Cardiac muscle cell (in vitro differentiated cells and primary cell): ENCODE measurements around the gene PGF. TPM values are rescaled to one million over a fixed set of nuclear protein-coding genes. Genes with fewer than 3 reads are reported as not detected.
A peak's percentile ranks its signal among the peaks of the same experiment; 100 is the strongest.

Experiments used
- DNase-seq, 2 donors: peaks; one replicate each; pipeline versions ENCODE4 v3.0.0 to v3.0.0-alpha.2; 2010 to 2017; ENCODE audit warnings: low read depth in 1 of 2, low spot score in 1 of 2
- H3K27ac ChIP-seq: fragments of 200-600 bp; sonication (generic); 2 replicates; pipeline ENCODE4 v1.5.1; 2016
- H3K27me3 ChIP-seq: fragments of 200-600 bp; sonication (generic); 2 replicates; pipeline ENCODE4 v1.6.0; 2016; ENCODE audit warnings: control low read depth
- H3K36me3 ChIP-seq: fragments of 200-600 bp; sonication (generic); 2 replicates; pipeline ENCODE4 v1.5.1; 2016; ENCODE audit warnings: control low read depth
- H3K4me1 ChIP-seq: fragments of 200-600 bp; sonication (generic); 2 replicates; pipeline ENCODE4 v1.8.1; 2017; ENCODE audit warnings: low read depth, mild to moderate bottlenecking, mixed run types
- H3K4me3 ChIP-seq: fragments of 200-600 bp; sonication (generic); 2 replicates; pipeline ENCODE4 v1.5.1; 2016; ENCODE audit warnings: mild to moderate bottlenecking
- H3K9me3 ChIP-seq: fragments of 200-600 bp; sonication (generic); 2 replicates; pipeline ENCODE4 v1.5.1; 2017; ENCODE audit warnings: low read depth, mild to moderate bottlenecking, control low read depth
- polyA plus RNA-seq: library from polyadenylated mRNA; unstranded; fragments of >200 nt; fragmentation: Nextera tagmentation; extraction: Ambion mirVana; gene quantifications from 2 replicates; pipeline ENCODE4 v1.2.1, GENCODE V29; 2016
- total RNA-seq: library from RNA; depleted of rRNA; stranded (reverse); fragments of >200 nt; gene quantifications from 2 replicates; pipeline ENCODE4 v1.2.3, GENCODE V29; 2016
- TF ChIP-seq, protein P1 (sequence below): IDR thresholded peaks from 2 replicates; pipeline ENCODE4 v1.5.1; 2012; ENCODE audit warnings: low read depth, mild to moderate bottlenecking, low read length

Gene PGF
- total and polyA plus RNA-seq, 2 experiments from 2014 or later, result 18.1 to 23.5 TPM

DNA sequence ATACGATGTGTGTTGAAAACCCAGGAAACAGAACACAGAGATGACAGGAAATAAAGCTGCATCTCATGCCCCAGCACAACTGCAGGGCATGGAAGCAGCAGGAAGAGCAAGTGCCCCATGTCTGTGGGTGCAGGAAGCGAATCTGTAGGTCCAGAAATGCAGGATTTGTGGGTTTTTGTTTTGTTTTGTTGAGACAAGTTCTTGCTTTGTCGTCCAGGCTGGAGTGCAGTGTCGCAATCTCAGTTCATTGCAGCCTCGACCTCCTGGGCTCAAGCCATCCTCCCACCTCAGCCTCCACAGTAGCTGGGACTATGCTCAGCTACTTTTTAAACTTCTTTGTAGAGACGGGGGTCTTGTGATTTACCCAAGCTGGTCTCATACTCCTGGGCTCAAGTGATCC, 26.2 kb downstream of the PGF start:
- no peaks in the 10 kb centered on the region for H3K9me3 ChIP-seq
- H3K4me1 ChIP-seq, result peaks cover 5% of the 10 kb centered on the region
- no peak overlapping the region for H3K4me3 ChIP-seq
- TF ChIP-seq, protein P1, sequence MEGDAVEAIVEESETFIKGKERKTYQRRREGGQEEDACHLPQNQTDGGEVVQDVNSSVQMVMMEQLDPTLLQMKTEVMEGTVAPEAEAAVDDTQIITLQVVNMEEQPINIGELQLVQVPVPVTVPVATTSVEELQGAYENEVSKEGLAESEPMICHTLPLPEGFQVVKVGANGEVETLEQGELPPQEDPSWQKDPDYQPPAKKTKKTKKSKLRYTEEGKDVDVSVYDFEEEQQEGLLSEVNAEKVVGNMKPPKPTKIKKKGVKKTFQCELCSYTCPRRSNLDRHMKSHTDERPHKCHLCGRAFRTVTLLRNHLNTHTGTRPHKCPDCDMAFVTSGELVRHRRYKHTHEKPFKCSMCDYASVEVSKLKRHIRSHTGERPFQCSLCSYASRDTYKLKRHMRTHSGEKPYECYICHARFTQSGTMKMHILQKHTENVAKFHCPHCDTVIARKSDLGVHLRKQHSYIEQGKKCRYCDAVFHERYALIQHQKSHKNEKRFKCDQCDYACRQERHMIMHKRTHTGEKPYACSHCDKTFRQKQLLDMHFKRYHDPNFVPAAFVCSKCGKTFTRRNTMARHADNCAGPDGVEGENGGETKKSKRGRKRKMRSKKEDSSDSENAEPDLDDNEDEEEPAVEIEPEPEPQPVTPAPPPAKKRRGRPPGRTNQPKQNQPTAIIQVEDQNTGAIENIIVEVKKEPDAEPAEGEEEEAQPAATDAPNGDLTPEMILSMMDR, result no peak
- no peak overlapping the region for H3K27ac ChIP-seq
- H3K27me3 ChIP-seq, result peaks cover 12% of the 10 kb centered on the region
- DNase-seq, result no peak
- H3K36me3 ChIP-seq, result no peaks in the 10 kb centered on the region

DNA sequence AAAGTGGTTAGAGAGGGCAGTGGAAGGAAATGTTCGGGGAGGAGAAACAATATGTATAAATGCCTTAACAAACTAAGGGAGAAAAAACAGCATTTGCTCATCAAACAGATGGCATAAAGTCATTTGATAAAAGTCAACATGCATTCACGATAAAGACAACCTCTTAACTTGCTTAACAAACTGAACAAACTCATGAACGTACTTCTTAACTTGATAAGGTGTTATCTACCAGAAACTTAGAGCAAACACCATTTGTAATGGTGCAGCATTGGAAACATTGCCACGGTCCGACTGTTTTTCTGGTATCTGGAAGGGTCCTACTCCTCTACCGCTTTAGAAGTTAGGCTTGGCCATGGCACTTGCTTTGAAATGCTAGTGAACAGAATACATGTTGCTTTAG, 28.2 kb downstream of the PGF start:
- DNase-seq, result no peak
- TF ChIP-seq, protein P1, result no peak
- Histone ChIP-seq H3K9me3 (no peaks in the 10 kb centered on the region), H3K4me1 (no peaks in the 10 kb centered on the region), H3K27ac (no peak overlapping the region), H3K4me3 (no peak overlapping the region), H3K27me3 (peaks cover 12% of the 10 kb centered on the region), H3K36me3 (no peaks in the 10 kb centered on the region)

DNA sequence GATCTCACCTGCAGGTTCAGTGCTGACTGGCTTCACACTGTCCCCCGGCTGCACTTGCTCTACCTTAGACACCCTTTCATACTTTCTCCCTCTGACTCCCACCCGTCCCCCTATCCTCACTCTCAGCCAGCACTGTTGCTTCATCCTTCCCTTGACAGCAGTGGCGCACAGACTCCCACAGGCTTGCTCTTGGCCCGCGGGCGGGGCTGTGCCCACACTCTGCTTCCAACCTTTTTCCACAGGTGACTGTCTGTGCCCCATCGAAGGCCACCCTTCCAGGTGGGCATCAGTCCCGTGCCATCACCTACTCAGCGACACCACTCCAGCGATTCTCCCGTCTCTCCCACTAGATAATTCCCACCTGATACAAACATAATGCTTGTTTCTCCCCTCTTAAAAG, 31.3 kb downstream of the PGF start:
- TF ChIP-seq, protein P1, result no peak
- H3K9me3 ChIP-seq, result no peaks in the 10 kb centered on the region
- H3K27me3 ChIP-seq, result peaks cover 12% of the 10 kb centered on the region
- H3K36me3 ChIP-seq, result no peaks in the 10 kb centered on the region
- no peak overlapping the region for H3K27ac ChIP-seq
- H3K4me1 ChIP-seq, result no peaks in the 10 kb centered on the region
- H3K4me3 ChIP-seq, result no peak overlapping the region
- DNase-seq, result no peak

DNA sequence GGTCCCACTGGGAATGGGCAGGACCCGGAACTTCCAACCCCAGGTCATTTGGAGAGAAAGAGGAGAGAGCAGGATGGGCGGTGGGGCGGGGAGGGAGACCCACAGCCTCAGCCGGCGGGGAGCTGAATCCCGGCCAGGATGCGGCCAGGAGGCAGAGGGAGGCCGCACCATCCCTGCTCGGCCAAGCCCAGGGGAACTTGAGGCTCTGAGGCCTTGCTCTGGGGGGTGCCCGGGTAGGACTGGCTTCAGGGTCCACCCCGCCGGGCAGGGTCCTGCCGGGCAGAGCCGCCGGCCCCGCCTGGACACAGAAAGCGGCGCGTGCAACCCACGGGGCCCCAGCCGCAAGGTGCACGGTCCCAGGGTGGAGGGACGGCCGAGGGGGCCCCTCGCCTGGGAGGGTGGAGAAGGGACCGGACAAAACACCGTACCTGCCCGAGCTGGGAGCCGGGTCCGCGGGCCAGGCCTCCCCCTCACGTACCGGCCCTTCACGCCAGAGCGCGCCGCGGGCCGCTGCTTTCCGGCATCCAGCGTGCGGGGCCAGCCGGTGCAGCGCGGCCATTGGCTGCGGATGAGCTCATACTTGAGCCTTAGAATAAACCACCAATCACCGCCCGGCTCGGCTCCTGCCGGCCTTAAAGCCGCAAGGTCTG, 32.5 kb downstream of the PGF start, which contains the start of gene RPS6KL1:
Gene RPS6KL1, minus strand, starts transcription at position 509 of the 650 bp plus-strand sequence. CDS start 1,719 bp downstream, outside the sequence.
- peaks cover under 1% of the 10 kb centered on the region for H3K4me1 ChIP-seq
- H3K27me3 ChIP-seq, result peaks cover 12% of the 10 kb centered on the region
- no peak within 1 kb of the TSS for H3K27ac ChIP-seq
- peak; percentile 76 to 94 for DNase-seq
- TF ChIP-seq, protein P1, result no peak
- no peaks in the 10 kb centered on the region for H3K36me3 ChIP-seq
- H3K4me3 ChIP-seq, result peak within 1 kb of the TSS; percentile 30
- no peaks in the 10 kb centered on the region for H3K9me3 ChIP-seq

DNA sequence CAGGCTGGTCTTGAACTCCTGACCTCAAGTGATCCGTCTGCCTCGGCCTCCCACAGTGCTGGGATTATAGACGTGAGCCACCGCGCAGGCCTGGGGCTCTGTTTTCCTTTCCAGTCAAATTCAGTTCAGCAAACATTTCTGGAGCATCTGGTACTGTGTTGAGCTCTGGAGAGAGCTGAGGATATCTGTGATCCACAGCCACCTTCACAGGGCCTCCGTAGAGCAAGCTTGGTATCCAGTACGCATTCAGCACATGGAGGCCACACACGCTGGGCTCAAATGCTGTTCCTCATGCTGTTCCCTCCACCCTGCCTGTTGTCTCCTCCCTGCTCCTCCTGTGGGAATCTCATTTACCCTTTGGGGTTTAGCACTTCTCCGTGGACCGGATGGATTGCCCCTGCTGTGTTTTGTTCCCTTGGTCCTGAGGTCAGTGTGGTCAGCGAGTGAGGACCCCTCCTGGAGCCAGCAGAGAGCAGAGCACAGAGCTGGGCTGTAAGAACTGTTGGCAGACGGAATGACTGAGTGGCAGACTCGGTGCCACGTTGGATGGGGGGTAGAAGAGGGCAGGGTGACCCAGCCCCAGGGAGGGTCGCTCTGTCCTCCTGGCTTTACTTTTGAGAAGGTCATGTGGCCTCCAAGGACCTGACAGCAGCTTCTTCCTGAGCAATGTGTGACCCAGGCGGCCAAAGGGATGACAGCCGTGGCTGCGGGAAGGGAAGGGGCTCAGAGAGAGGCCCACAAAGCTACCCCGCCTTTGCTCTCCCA, 33.2 kb downstream of the PGF start:
- no peak for DNase-seq
- TF ChIP-seq, protein P1, result no peak
- Histone ChIP-seq H3K4me3 (peak overlapping the region; percentile 30), H3K27me3 (peaks cover 5% of the 10 kb centered on the region), H3K27ac (no peak overlapping the region), H3K4me1 (peaks cover 8% of the 10 kb centered on the region), H3K9me3 (no peaks in the 10 kb centered on the region), H3K36me3 (no peaks in the 10 kb centered on the region)
